A673 (cell line): ENCODE measurements around the gene TEX19.

ENCODE experiments used
- EZH2 ChIP-seq: fragments of 200-600 bp; sonication (generic); IDR thresholded peaks from 2 replicates; pipeline ENCODE4 v1.6.1; 2017; ENCODE audit warnings: borderline replicate concordance, low read depth, mild to moderate bottlenecking, mixed read lengths, antibody characterized with exemption, low read length; ENCODE audit not compliant: poor library complexity, severe bottlenecking
- TF ChIP-seq, protein P1 (sequence below): fragments of 300-800, 200-600 bp; sonication (generic); conservative IDR thresholded peaks from 2 replicates; pipeline ENCODE4 v1.5.1; 2017; ENCODE audit warnings: low read depth, mild to moderate bottlenecking, antibody characterized with exemption, low read length, moderate library complexity, mixed read lengths

- TF ChIP-seq, protein P1, sequence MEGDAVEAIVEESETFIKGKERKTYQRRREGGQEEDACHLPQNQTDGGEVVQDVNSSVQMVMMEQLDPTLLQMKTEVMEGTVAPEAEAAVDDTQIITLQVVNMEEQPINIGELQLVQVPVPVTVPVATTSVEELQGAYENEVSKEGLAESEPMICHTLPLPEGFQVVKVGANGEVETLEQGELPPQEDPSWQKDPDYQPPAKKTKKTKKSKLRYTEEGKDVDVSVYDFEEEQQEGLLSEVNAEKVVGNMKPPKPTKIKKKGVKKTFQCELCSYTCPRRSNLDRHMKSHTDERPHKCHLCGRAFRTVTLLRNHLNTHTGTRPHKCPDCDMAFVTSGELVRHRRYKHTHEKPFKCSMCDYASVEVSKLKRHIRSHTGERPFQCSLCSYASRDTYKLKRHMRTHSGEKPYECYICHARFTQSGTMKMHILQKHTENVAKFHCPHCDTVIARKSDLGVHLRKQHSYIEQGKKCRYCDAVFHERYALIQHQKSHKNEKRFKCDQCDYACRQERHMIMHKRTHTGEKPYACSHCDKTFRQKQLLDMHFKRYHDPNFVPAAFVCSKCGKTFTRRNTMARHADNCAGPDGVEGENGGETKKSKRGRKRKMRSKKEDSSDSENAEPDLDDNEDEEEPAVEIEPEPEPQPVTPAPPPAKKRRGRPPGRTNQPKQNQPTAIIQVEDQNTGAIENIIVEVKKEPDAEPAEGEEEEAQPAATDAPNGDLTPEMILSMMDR, result no peak
- no peak for TF ChIP-seq EZH2
Measured at GRCh38 chr17:82316651-82317393, 42.2 kb upstream of the TEX19 start.
